GM12878 (cell line): ENCODE measurements around the gene PPP6R2. TPM values are rescaled to one million over a fixed set of nuclear protein-coding genes. Genes with fewer than 3 reads are reported as not detected.

Source experiments
- ATAC-seq: fragments of 200-7000 bp; cut with Tn5 transposase; 3 replicates; pipeline ENCODE4 v1.9.1; 2020; ENCODE audit warnings: mild to moderate bottlenecking, moderate library complexity
- BruUV-seq: library from RNA; stranded (reverse); fragments of 400-500 nt; replicated peaks from 2 replicates; lab custom pipeline; 2021; lab: Mats Ljungman, UMichigan
- CTCF ChIA-PET: fragments of 300-600 bp; sonication (Branson Sonifier 250); formaldehyde crosslinking; extraction: SDS; loops from one replicate; lab custom pipeline; 2021; ENCODE audit warnings: inconsistent platforms; lab: Yijun Ruan, JAX
- POLR2A ChIA-PET: fragments of 350-600 bp; formaldehyde crosslinking; extraction: SDS; loops from one replicate; lab custom pipeline; 2021; ENCODE audit warnings: inconsistent platforms; lab: Charles Lee
- RAD21 ChIA-PET: fragments of 300-600 bp; sonication (Branson Sonifier 250); formaldehyde crosslinking; loops from one replicate; lab custom pipeline; 2023; ENCODE audit warnings: antibody characterized with exemption; ENCODE audit not compliant: unreplicated experiment; lab: Charles Lee
- SMC1A ChIA-PET: fragments of 300-600 bp; sonication (Branson Sonifier 250); formaldehyde crosslinking; loops from one replicate; lab custom pipeline; 2023; ENCODE audit not compliant: unreplicated experiment, uncharacterized antibody; lab: Charles Lee
- DNase-seq: peaks from one replicate; pipeline ENCODE4 v3.0.0-alpha.2; 2011; ENCODE audit warnings: low read depth, low spot score
- FAIRE-seq: peaks from 3 replicates; lab custom pipeline; 2011; peaks lifted over from hg19 to GRCh38; lab: Jason Lieb, UNC
- H2AFZ ChIP-seq: 2 replicates; pipeline ENCODE4 v1.6.0; 2011; ENCODE audit warnings: low read depth, low read length, control low read depth; ENCODE audit not compliant: control insufficient read depth
- H3K27ac ChIP-seq: 2 replicates; pipeline ENCODE4 v1.5.1; 2011; ENCODE audit warnings: control low read depth; ENCODE audit not compliant: control insufficient read depth, insufficient read depth
- H3K27me3 ChIP-seq, 2 experiments: replicated peaks in 1 of 2; 2 replicates each; pipeline versions ENCODE4 v1.6.0 to v1.6.1; 2011; ENCODE audit warnings: low read length in 1 of 2; ENCODE audit not compliant: control insufficient read depth in 2 of 2, insufficient read depth in 2 of 2
- H3K36me3 ChIP-seq, 2 experiments: 2 replicates each; pipeline ENCODE4 v1.5.1; 2011; ENCODE audit warnings: low read length in 1 of 2; ENCODE audit not compliant: control insufficient read depth in 2 of 2, insufficient read depth in 2 of 2
- H3K4me1 ChIP-seq: 2 replicates; pipeline ENCODE4 v1.6.1; 2011; ENCODE audit warnings: mild to moderate bottlenecking, low read length, moderate library complexity, mixed read lengths; ENCODE audit not compliant: control insufficient read depth, insufficient read depth
- H3K4me2 ChIP-seq: 2 replicates; pipeline ENCODE4 v1.6.0; 2011; ENCODE audit warnings: control low read depth; ENCODE audit not compliant: control insufficient read depth, insufficient read depth
- H3K4me3 ChIP-seq: fragments of 200-600 bp; sonication (generic); 2 replicates; pipeline ENCODE4 v1.5.1; 2016
- H3K79me2 ChIP-seq: 2 replicates; pipeline ENCODE4 v1.6.0; 2011; ENCODE audit warnings: low read length; ENCODE audit not compliant: control insufficient read depth, insufficient read depth
- H3K9ac ChIP-seq: 2 replicates; pipeline ENCODE4 v1.8.0; 2011; ENCODE audit warnings: low read length, control low read depth, mixed read lengths; ENCODE audit not compliant: control insufficient read depth, insufficient read depth
- H3K9me3 ChIP-seq: replicated peaks from 3 replicates; pipeline ENCODE4 v1.5.1; 2011; ENCODE audit warnings: mild to moderate bottlenecking, low read length; ENCODE audit not compliant: control insufficient read depth, insufficient read depth
- H4K20me1 ChIP-seq: 2 replicates; pipeline ENCODE4 v1.6.0; 2011; ENCODE audit not compliant: control insufficient read depth, insufficient read depth
- BRCA1 ChIP-seq: IDR thresholded peaks from 2 replicates; pipeline ENCODE4 v1.6.1; 2011; ENCODE audit warnings: low read depth, low read length, improper control_type of control experiment
- CREB1 ChIP-seq: IDR thresholded peaks from 2 replicates; pipeline ENCODE4 v1.6.1; 2012; ENCODE audit warnings: low read depth, mild to moderate bottlenecking, inconsistent platforms
- CREM ChIP-seq: IDR thresholded peaks from 2 replicates; pipeline ENCODE4 v1.6.1; 2014; ENCODE audit warnings: antibody characterized with exemption, low read depth
- CTCF ChIP-seq, 3 experiments: IDR thresholded peaks in 2 of 3; conservative IDR thresholded peaks in 1 of 3; 2 replicates each; pipeline ENCODE4 v1.5.1; 2011; ENCODE audit warnings: low read depth in 3 of 3, low read length in 3 of 3, mild to moderate bottlenecking in 3 of 3, control low read depth in 2 of 3, moderate library complexity in 2 of 3, inconsistent platforms in 1 of 3, mixed read lengths in 1 of 3; ENCODE audit not compliant: control insufficient read depth in 2 of 3, insufficient read depth in 1 of 3; ENCODE audit errors: extremely low read depth in 1 of 3
- EED ChIP-seq: sonication (generic); IDR thresholded peaks from 2 replicates; pipeline ENCODE4 v1.6.1; 2016; ENCODE audit warnings: antibody characterized with exemption, low read depth
- HDGF ChIP-seq: fragments of 450-650 bp; IDR thresholded peaks from 2 replicates; pipeline ENCODE4 v1.6.1; 2016; ENCODE audit warnings: antibody characterized with exemption
- IKZF1 ChIP-seq: fragments of 450-650 bp; conservative IDR thresholded peaks from 2 replicates; pipeline ENCODE4 v1.6.1; 2017; ENCODE audit warnings: antibody characterized with exemption, mild to moderate bottlenecking
- IRF5 ChIP-seq: fragments of 450-650 bp; IDR thresholded peaks from 2 replicates; pipeline ENCODE4 v1.6.1; 2017; ENCODE audit warnings: borderline replicate concordance
- KLF5 ChIP-seq: fragments of 450-650 bp; IDR thresholded peaks from 2 replicates; pipeline ENCODE4 v1.6.1; 2014; ENCODE audit warnings: mild to moderate bottlenecking; ENCODE audit not compliant: partially characterized antibody
- NBN ChIP-seq: fragments of 450-650 bp; IDR thresholded peaks from 2 replicates; pipeline ENCODE4 v1.6.1; 2016
- SREBF1 ChIP-seq: IDR thresholded peaks from 2 replicates; pipeline ENCODE4 v1.6.1; 2012; ENCODE audit warnings: mild to moderate bottlenecking, low read length
- TCF12 ChIP-seq: IDR thresholded peaks from 2 replicates; pipeline ENCODE4 v1.6.1; 2011; ENCODE audit warnings: low read depth, mild to moderate bottlenecking, low read length
- WGBS: methylation state at CpG from one replicate; pipeline ENCODE4 v1.1.6; 2016; ENCODE audit warnings: low lambda C conversion rate; ENCODE audit not compliant: insufficient replicate concordance, insufficient coverage; ENCODE audit errors: missing lambda C conversion rate; 5-methylcytosine and 5-hydroxymethylcytosine counted together
- in situ Hi-C: fragments of 300-500 bp; cut with MboI; formaldehyde crosslinking; loops from 9 replicates; pipeline ENCODE4 v1.14.3; 2018; ENCODE audit warnings: mixed read lengths
- intact Hi-C: fragments of 100-400 bp; cut with micrococcal nuclease; formaldehyde crosslinking; loops from one replicate; pipeline ENCODE4 v1.14.2; 2022; ENCODE audit not compliant: unreplicated experiment
- polyA plus RNA-seq, 11 experiments: library from polyadenylated mRNA; depleted of rRNA in 4 of 11; unstranded in 6 of 11; stranded (reverse) in 5 of 11; fragments of >200 nt; fragmentation: Nextera tagmentation in 4 of 11; fragmentation: Illumina TruSeq in 1 of 11; extraction: Ambion mirVana in 4 of 11; extraction: Trizol in 1 of 11; gene quantifications; 1 replicate in 1 of 11; 2 replicates in 10 of 11; pipeline versions ENCODE4 v1.2.1 to v1.2.3, GENCODE V29; 2011 to 2016; ENCODE audit warnings: inconsistent platforms in 2 of 11, missing spikeins in 2 of 11, low read depth in 1 of 11
- total RNA-seq, 4 experiments: library from RNA; depleted of rRNA in 3 of 4; stranded (reverse); fragments of >200 nt in 3 of 4; fragmentation: Illumina TruSeq in 1 of 4; extraction: Trizol in 1 of 4; gene quantifications; 2 replicates each; pipeline versions ENCODE4 v1.2.1 to v1.2.3, GENCODE V29; 2013 to 2021

PPP6R2 gene
- total and polyA plus RNA-seq, 10 of the 15 experiments (the other 5 are each of a cell fraction or from before 2014, with no cell fraction given): 0.29 to 52.6 (median 25.4) TPM

- Histone ChIP-seq H3K27me3 (no peaks in the 10 kb centered on the region), H3K4me3 (peak overlapping the region; percentile 91; the same call in 1 of the 2 replicates), H3K36me3 (peaks cover 2 to 3% of the 10 kb centered on the region in 2 experiments; a peak in 2 of 4 replicates), H3K4me1 (peaks cover 59% of the 10 kb centered on the region), H4K20me1 (peaks cover 4% of the 10 kb centered on the region; the same call in 1 of the 2 replicates), H3K79me2 (peaks cover 78% of the 10 kb centered on the region), H3K4me2 (peak overlapping the region; percentile 94), H3K9ac (peak overlapping the region; percentile 60; the same call in 1 of the 2 replicates), H3K9me3 (no peaks in the 10 kb centered on the region), H2AFZ (no peak overlapping the region), H3K27ac (peak overlapping the region; percentile 78)
- 59% methylated on average over 11 of the region's 11 CpGs for WGBS
- ATAC-seq: peak; percentile 43
- intact Hi-C loops (no loop called here), in situ Hi-C loops (no loop called here)
- TF ChIP-seq SREBF1 (no peak), HDGF (peak; percentile 38; the same call in 1 of the 2 replicates), EED (0 out of 2 replicates have a peak, but pooled peaks have one; percentile 42), NBN (no peak), CREB1 (no peak), TCF12 (no peak), IRF5 (no peak), KLF5 (no peak), IKZF1 (peak; percentile 28; the same call in 1 of the 2 replicates), CTCF (IDR thresholded peaks at IDR 0.05 in 2 of 3, conservative IDR thresholded peaks at IDR 0.05 in 1 of 3; ENCODE audit: control insufficient read depth in 2 of 3, extremely low read depth in 1 of 3, insufficient read depth in 1 of 3, low read depth in 3 of 3, low read length in 3 of 3) (peak in 1 of 3 experiments; percentile 22; a peak in 2 of 6 replicates), CREM (no peak), BRCA1 (no peak)
- POLR2A ChIA-PET: interaction anchor here (0.8 to 3.8 kb wide), 6 partner anchors 10 to 60 kb away, joined by 3 to 22 read pairs (median 6); no protein-coding TSS in a partner anchor
- RAD21 ChIA-PET: interaction anchor here (1.5 to 3.8 kb wide), 4 partner anchors 8 to 38 kb away, joined by 3 to 13 read pairs (median 8); no protein-coding TSS in a partner anchor
- CTCF ChIA-PET: interaction anchor here (0.7 to 4.0 kb wide), 9 partner anchors 9 to 317 kb away, joined by 3 to 19 read pairs (median 10); partner anchors contain the start of gene DENND6B
- BruUV-seq: no TSS peak
- FAIRE-seq: peak; percentile 54
- no peak for DNase-seq
- SMC1A ChIA-PET: interaction anchor here (1.5 to 4.2 kb wide), 2 partner anchors 10 to 11 kb away, joined by 5 to 21 read pairs; no protein-coding TSS in a partner anchor
Observed at GRCh38 chr22:50303848-50304527, 39.1 kb upstream of the PPP6R2 start.
